OCI-LY7 (cell line): ENCODE measurements around the gene ILKAP. TPM values are rescaled to one million over a fixed set of nuclear protein-coding genes. Genes with fewer than 3 reads are reported as not detected.

Source experiments
- BruUV-seq: library from RNA; stranded (reverse); fragments of 400-500 nt; replicated peaks from 2 replicates; lab custom pipeline; 2021; lab: Mats Ljungman, UMichigan
- CTCF ChIA-PET: fragments of 300-600 bp; sonication (Branson Sonifier 250); formaldehyde crosslinking; loops from one replicate; lab custom pipeline; 2022; ENCODE audit warnings: antibody characterized with exemption; ENCODE audit not compliant: unreplicated experiment; lab: Charles Lee
- POLR2A ChIA-PET: fragments of 300-600 bp; sonication (Branson Sonifier 250); formaldehyde crosslinking; loops from one replicate; lab custom pipeline; 2022; ENCODE audit warnings: antibody characterized with exemption; lab: Charles Lee
- DNase-seq: peaks from one replicate; pipeline ENCODE4 v3.0.0-alpha.2; 2015; ENCODE audit warnings: low spot score
- H2AFZ ChIP-seq: fragments of 200-600 bp; sonication (generic), shearing (Covaris generic); 2 replicates; pipeline ENCODE4 v1.6.1; 2014; ENCODE audit warnings: mild to moderate bottlenecking, antibody characterized with exemption, low read length, moderate library complexity
- H3K27ac ChIP-seq: fragments of 200-600 bp; sonication (generic); 2 replicates; pipeline ENCODE4 v1.5.1; 2014; ENCODE audit warnings: mixed run types, low read depth, mild to moderate bottlenecking, moderate library complexity, low read length, inconsistent platforms; ENCODE audit not compliant: poor library complexity, severe bottlenecking
- H3K36me3 ChIP-seq: fragments of 200-600 bp; sonication (generic); 2 replicates; pipeline ENCODE4 v1.6.1; 2014; ENCODE audit warnings: mild to moderate bottlenecking, antibody characterized with exemption, low read length, moderate library complexity, mixed read lengths; ENCODE audit not compliant: insufficient read depth
- H3K4me1 ChIP-seq: fragments of 200-600 bp; sonication (generic); 2 replicates; pipeline ENCODE4 v1.5.1; 2014; ENCODE audit warnings: mild to moderate bottlenecking, low read length; ENCODE audit not compliant: insufficient read depth, poor library complexity, severe bottlenecking
- H3K4me2 ChIP-seq: fragments of 200-600 bp; sonication (generic); 2 replicates; pipeline ENCODE4 v1.6.1; 2014; ENCODE audit warnings: mild to moderate bottlenecking, low read length
- H3K4me3 ChIP-seq: fragments of 200-600 bp; sonication (generic); 2 replicates; pipeline ENCODE4 v1.5.1; 2014; ENCODE audit warnings: mild to moderate bottlenecking, low read depth, low read length; ENCODE audit not compliant: poor library complexity, severe bottlenecking
- H3K79me2 ChIP-seq: fragments of 200-600 bp; sonication (generic); 2 replicates; pipeline ENCODE4 v1.6.1; 2016; ENCODE audit warnings: low read depth, mild to moderate bottlenecking, low read length, moderate library complexity, mixed read lengths; ENCODE audit not compliant: insufficient read depth
- H3K9me2 ChIP-seq: fragments of 200-600 bp; sonication (generic); 2 replicates; pipeline ENCODE4 v1.6.1; 2016; ENCODE audit warnings: mild to moderate bottlenecking, low read length, mixed read lengths; ENCODE audit not compliant: insufficient read depth
- H3K9me3 ChIP-seq: fragments of 200-600 bp; sonication (generic); 2 replicates; pipeline ENCODE4 v1.6.1; 2014; ENCODE audit warnings: mild to moderate bottlenecking, mixed run types, low read length, mixed read lengths
- H4K20me1 ChIP-seq: fragments of 200-600 bp; sonication (generic); 2 replicates; pipeline ENCODE4 v1.6.1; 2014; ENCODE audit warnings: mild to moderate bottlenecking, antibody characterized with exemption, low read length, moderate library complexity, mixed read lengths; ENCODE audit not compliant: insufficient read depth
- CTCF ChIP-seq: fragments of 200-600 bp; sonication (generic); conservative IDR thresholded peaks from 2 replicates; pipeline ENCODE4 v1.5.1; 2014; ENCODE audit warnings: mild to moderate bottlenecking, antibody characterized with exemption, low read length, moderate library complexity, mixed read lengths
- EZH2phosphoT487 ChIP-seq: fragments of 200-600 bp; sonication (generic); IDR thresholded peaks from 2 replicates; pipeline ENCODE4 v1.6.1; 2018; ENCODE audit warnings: low read depth, borderline replicate concordance, mild to moderate bottlenecking, mixed run types, antibody characterized with exemption, low read length, moderate library complexity, mixed read lengths
- intact Hi-C: fragments of 100-400 bp; cut with micrococcal nuclease; formaldehyde crosslinking; loops from one replicate; pipeline ENCODE4 v1.10.0; 2022; ENCODE audit not compliant: unreplicated experiment
- total RNA-seq, 2 experiments: library from RNA; depleted of rRNA in 1 of 2; stranded (reverse); fragments of >200 nt in 1 of 2; shearing (Covaris generic) in 1 of 2; gene quantifications; 2 replicates each; pipeline ENCODE4 v1.2.3, GENCODE V29; 2014 to 2022

The ILKAP gene
- total RNA-seq, 2 experiments from 2014 or later, result 33.1 to 61.8 TPM

GRCh38 chr2:238243496-238244076 is 40.1 kb upstream of the ILKAP start:
- no peak overlapping the region for H3K4me2 ChIP-seq
- no peak for TF ChIP-seq EZH2phosphoT487
- peaks cover 6% of the 10 kb centered on the region for H3K4me1 ChIP-seq
- H3K9me3 ChIP-seq, result no peaks in the 10 kb centered on the region
- H3K9me2 ChIP-seq, result no peaks in the 10 kb centered on the region
- no peaks in the 10 kb centered on the region for H4K20me1 ChIP-seq
- peaks cover 16% of the 10 kb centered on the region; the same call in 1 of the 2 replicates for H3K36me3 ChIP-seq
- DNase-seq, result no peak
- CTCF ChIA-PET, result no interaction called here
- BruUV-seq, result no TSS peak
- no peak overlapping the region for H3K27ac ChIP-seq
- intact Hi-C loops, result loop anchor here (5.0 kb wide), 4 partner anchors 81 to 276 kb away; partner anchors contain the start of genes ASB1 and UBE2F
- H2AFZ ChIP-seq, result no peak overlapping the region
- no peaks in the 10 kb centered on the region for H3K79me2 ChIP-seq
- H3K4me3 ChIP-seq, result no peak overlapping the region
- POLR2A ChIA-PET, result no interaction called here

- Histone ChIP-seq H3K4me2 (no peak overlapping the region), H3K4me1 (peaks cover 6% of the 10 kb centered on the region), H3K79me2 (no peaks in the 10 kb centered on the region), H2AFZ (no peak overlapping the region), H3K4me3 (no peak overlapping the region), H4K20me1 (no peaks in the 10 kb centered on the region), H3K36me3 (peaks cover 16% of the 10 kb centered on the region; the same call in 1 of the 2 replicates), H3K9me3 (no peaks in the 10 kb centered on the region), H3K9me2 (no peaks in the 10 kb centered on the region), H3K27ac (no peak overlapping the region)
- no TSS peak for BruUV-seq
- POLR2A ChIA-PET, result no interaction called here
- DNase-seq, result no peak
- CTCF ChIA-PET, result interaction anchor here (0.6 kb wide), 1 partner anchor 15 kb away, joined by 3 read pairs; no protein-coding TSS in a partner anchor
- no peak for TF ChIP-seq EZH2phosphoT487
- TF ChIP-seq CTCF, result no peak
- intact Hi-C loops, result loop anchor here (5.0 kb wide), 4 partner anchors 81 to 276 kb away; partner anchors contain the start of genes ASB1 and UBE2F
Observed at GRCh38 chr2:238242731-238243495, 39.4 kb upstream of the ILKAP start.

GRCh38 chr2:238241970-238242369 is 38.5 kb upstream of the ILKAP start:
- no peak overlapping the region for H2AFZ ChIP-seq
- intact Hi-C loops, result loop anchor here (2.0 to 5.0 kb wide), 5 partner anchors 47 to 275 kb away; partner anchors contain the start of genes ASB1, PER2 and UBE2F
- POLR2A ChIA-PET, result no interaction called here
- H3K9me2 ChIP-seq, result no peaks in the 10 kb centered on the region
- no peak for DNase-seq
- no peak overlapping the region for H3K27ac ChIP-seq
- CTCF ChIA-PET, result no interaction called here
- H3K36me3 ChIP-seq, result peaks cover 16% of the 10 kb centered on the region; the same call in 1 of the 2 replicates
- TF ChIP-seq CTCF, result no peak
- TF ChIP-seq EZH2phosphoT487, result no peak
- H3K9me3 ChIP-seq, result no peaks in the 10 kb centered on the region
- H3K4me3 ChIP-seq, result no peak overlapping the region
- H3K4me1 ChIP-seq, result peaks cover 6% of the 10 kb centered on the region
- BruUV-seq, result no TSS peak
- H4K20me1 ChIP-seq, result no peaks in the 10 kb centered on the region
- H3K79me2 ChIP-seq, result no peaks in the 10 kb centered on the region
- no peak overlapping the region for H3K4me2 ChIP-seq
